Tibial nerve (tissue), 4 donors: ENCODE results near the gene MED16. TPM values are rescaled to one million over a fixed set of nuclear protein-coding genes. Genes with fewer than 3 reads are reported as not detected.

Experiments used
- DNase-seq, 2 donors: peaks; one replicate each; pipeline ENCODE4 v3.0.0-alpha.2; 2019; ENCODE audit warnings: low spot score in 2 of 2
- H3K27ac ChIP-seq, 4 donors: fragments of 200-600 bp; sonication (generic) in 3 of 4; one replicate each; pipeline ENCODE4 v1.5.1; 2017 to 2019; ENCODE audit warnings: mild to moderate bottlenecking in 1 of 4
- H3K27me3 ChIP-seq, 2 donors: fragments of 200-600 bp; sonication (generic) in 1 of 2; one replicate each; pipeline versions ENCODE4 v1.5.1 to v1.6.0; 2017 to 2019
- H3K36me3 ChIP-seq, 3 donors: fragments of 200-600 bp; sonication (generic); one replicate each; pipeline ENCODE4 v1.5.1; 2018 to 2019
- H3K4me1 ChIP-seq, 4 donors: fragments of 200-600 bp; sonication (generic) in 3 of 4; one replicate each; pipeline ENCODE4 v1.5.1; 2017 to 2019
- H3K4me3 ChIP-seq, 4 donors: fragments of 200-600 bp; sonication (generic) in 3 of 4; one replicate each; pipeline ENCODE4 v1.5.1; 2017 to 2019; ENCODE audit warnings: mild to moderate bottlenecking in 1 of 4, moderate library complexity in 1 of 4
- H3K9me3 ChIP-seq, 4 donors: fragments of 200-600 bp; sonication (generic) in 3 of 4; one replicate each; pipeline ENCODE4 v1.5.1; 2017 to 2019
- CTCF ChIP-seq, 5 experiments: fragments of 200-600 bp in 3 of 5; fragments of 450-650 bp in 2 of 5; sonication (generic) in 3 of 5; IDR thresholded peaks; one replicate each; pipeline ENCODE4 v1.5.1; 2016 to 2019; ENCODE audit warnings: antibody characterized with exemption in 5 of 5, mild to moderate bottlenecking in 3 of 5, moderate library complexity in 2 of 5
- EP300 ChIP-seq, 2 donors: sonication (generic); formaldehyde crosslinking; IDR thresholded peaks; one replicate each; pipeline ENCODE4 v1.6.1; 2017; ENCODE audit warnings: antibody characterized with exemption in 2 of 2, mild to moderate bottlenecking in 1 of 2
- POLR2A ChIP-seq, 2 donors: fragments of 450-650 bp; IDR thresholded peaks; one replicate each; pipeline ENCODE4 v1.6.1; 2017; ENCODE audit warnings: antibody characterized with exemption in 2 of 2, mild to moderate bottlenecking in 2 of 2, moderate library complexity in 2 of 2
- WGBS, 2 donors: methylation state at CpG; one replicate each; pipeline ENCODE4 v1.1.5; 2018; 5-methylcytosine and 5-hydroxymethylcytosine counted together
- total RNA-seq, 4 donors: library from RNA; depleted of rRNA; stranded (reverse); fragments of >200 nt; gene quantifications; one replicate each; pipeline ENCODE4 v1.1.0, GENCODE V29; 2016

Gene MED16
- total RNA-seq, 4 donors from 2014 or later = 49.6 to 67.5 (median 53.9) TPM

GRCh38 chr19:939922-940321 is 46.9 kb upstream of the MED16 start:
- 95 to 96% methylated on average over 7 of the region's 7 CpGs for WGBS, 2 donors
- TF ChIP-seq EP300 (IDR thresholded peaks at IDR 0.05) (no peak), CTCF (IDR thresholded peaks at IDR 0.05) (no peak), POLR2A (IDR thresholded peaks at IDR 0.05) (no peak)
- H3K27me3 ChIP-seq = no peaks in the 10 kb centered on the region
- H3K27ac ChIP-seq = peak overlapping the region in 2 of 4 donors; percentile 83 to 87
- H3K4me1 ChIP-seq = peaks cover 0 to 49% (median 20%) of the 10 kb centered on the region in 4 donors
- no peaks in the 10 kb centered on the region for H3K36me3 ChIP-seq
- DNase-seq = no peak
- H3K4me3 ChIP-seq = no peak overlapping the region
- no peaks in the 10 kb centered on the region for H3K9me3 ChIP-seq

- TF ChIP-seq POLR2A (IDR thresholded peaks at IDR 0.05) (no peak), EP300 (IDR thresholded peaks at IDR 0.05) (no peak), CTCF (IDR thresholded peaks at IDR 0.05) (no peak)
These were observed 46.5 kb upstream of the MED16 start for GRCh38 chr19:939439-939838.

GRCh38 chr19:938233-938923 is 45.4 kb upstream of the MED16 start:
- H3K9me3 ChIP-seq = no peaks in the 10 kb centered on the region
- H3K4me1 ChIP-seq = peaks cover 0 to 59% (median 35%) of the 10 kb centered on the region in 4 donors
- no peak for DNase-seq
- no peak overlapping the region for H3K27ac ChIP-seq
- no peak overlapping the region for H3K4me3 ChIP-seq
- WGBS, 2 donors = 90% methylated on average over 21 to 23 of the region's 23 CpGs
- TF ChIP-seq POLR2A (IDR thresholded peaks at IDR 0.05) (no peak), CTCF (IDR thresholded peaks at IDR 0.05) (no peak), EP300 (IDR thresholded peaks at IDR 0.05) (no peak)
- no peaks in the 10 kb centered on the region for H3K27me3 ChIP-seq
- H3K36me3 ChIP-seq = no peaks in the 10 kb centered on the region

More at GRCh38 chr19:939439-939838, 46.5 kb upstream of the MED16 start:
- H3K4me1 ChIP-seq = peaks cover 0 to 49% (median 25%) of the 10 kb centered on the region in 4 donors
- H3K9me3 ChIP-seq = no peaks in the 10 kb centered on the region
- H3K36me3 ChIP-seq = no peaks in the 10 kb centered on the region
- no peak overlapping the region for H3K4me3 ChIP-seq
- WGBS, 2 donors = 76 to 79% methylated on average over 22 of the region's 22 CpGs
- H3K27me3 ChIP-seq = no peaks in the 10 kb centered on the region
- no peak for DNase-seq
- H3K27ac ChIP-seq = no peak overlapping the region

- Histone ChIP-seq H3K4me1 (peaks cover 0 to 64% (median 45%) of the 10 kb centered on the region in 4 donors), H3K4me3 (no peak overlapping the region), H3K27ac (no peak overlapping the region), H3K36me3 (no peaks in the 10 kb centered on the region), H3K9me3 (no peaks in the 10 kb centered on the region), H3K27me3 (no peaks in the 10 kb centered on the region)
- TF ChIP-seq POLR2A (IDR thresholded peaks at IDR 0.05) (no peak), CTCF (IDR thresholded peaks at IDR 0.05) (no peak), EP300 (IDR thresholded peaks at IDR 0.05) (no peak)
- WGBS, 2 donors = 86 to 90% methylated on average over 16 of the region's 16 CpGs
- no peak for DNase-seq
These were observed 44.3 kb upstream of the MED16 start for GRCh38 chr19:937259-937694.

GRCh38 chr19:936175-936546 is 43.2 kb upstream of the MED16 start:
- WGBS, 2 donors = 96 to 99% methylated on average over 10 of the region's 10 CpGs
- H3K4me1 ChIP-seq = peaks cover 0 to 58% (median 38%) of the 10 kb centered on the region in 4 donors

More at GRCh38 chr19:936175-936546, 43.2 kb upstream of the MED16 start:
- H3K4me3 ChIP-seq = no peak overlapping the region
- TF ChIP-seq EP300 (IDR thresholded peaks at IDR 0.05) (no peak), CTCF (IDR thresholded peaks at IDR 0.05) (no peak), POLR2A (IDR thresholded peaks at IDR 0.05) (no peak)
- H3K9me3 ChIP-seq = no peaks in the 10 kb centered on the region
- no peak overlapping the region for H3K27ac ChIP-seq
- no peaks in the 10 kb centered on the region for H3K27me3 ChIP-seq
- no peak for DNase-seq
- peaks cover 0 to under 1% (median 0%) of the 10 kb centered on the region in 3 donors for H3K36me3 ChIP-seq
